Prostate gland (tissue), 2 donors: ENCODE results near the gene HAND2.

ENCODE experiments used
- POLR2A ChIP-seq: fragments of 450-650 bp; IDR thresholded peaks from one replicate; pipeline ENCODE4 v1.6.1; 2016; ENCODE audit warnings: antibody characterized with exemption, mild to moderate bottlenecking
- POLR2AphosphoS5 ChIP-seq: sonication (generic); formaldehyde crosslinking; IDR thresholded peaks from one replicate; pipeline ENCODE4 v1.6.1; 2017; ENCODE audit warnings: antibody characterized with exemption
- TF ChIP-seq, protein P1 (sequence below), 4 experiments: fragments of 200-600 bp in 2 of 4; fragments of 450-650 bp in 2 of 4; sonication (generic) in 2 of 4; IDR thresholded peaks; 1 replicate in 3 of 4; 2 replicates in 1 of 4; pipeline ENCODE4 v1.5.1; 2016 to 2019; ENCODE audit warnings: antibody characterized with exemption in 4 of 4, mild to moderate bottlenecking in 2 of 4, moderate library complexity in 2 of 4

DNA sequence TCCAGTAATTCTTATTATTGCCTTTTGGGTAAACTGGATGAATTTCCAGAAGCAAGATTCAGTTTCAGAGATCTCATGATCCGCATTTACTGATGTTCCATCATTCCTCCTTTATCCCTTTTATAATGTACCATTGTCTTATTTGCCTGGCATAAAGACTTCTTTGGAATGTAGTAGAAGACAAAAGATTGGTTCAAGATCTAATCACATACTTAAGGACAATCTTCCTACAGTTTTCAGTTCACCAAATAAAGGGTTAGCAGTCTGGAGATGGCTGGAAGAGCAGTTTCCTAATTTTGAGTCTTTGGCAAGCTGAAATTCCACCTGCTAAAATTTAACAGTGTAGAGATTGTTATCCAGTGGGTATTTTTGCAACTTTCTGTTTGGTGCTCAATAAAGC is 30.9 kb upstream of the HAND2 start:
- TF ChIP-seq, protein P1, sequence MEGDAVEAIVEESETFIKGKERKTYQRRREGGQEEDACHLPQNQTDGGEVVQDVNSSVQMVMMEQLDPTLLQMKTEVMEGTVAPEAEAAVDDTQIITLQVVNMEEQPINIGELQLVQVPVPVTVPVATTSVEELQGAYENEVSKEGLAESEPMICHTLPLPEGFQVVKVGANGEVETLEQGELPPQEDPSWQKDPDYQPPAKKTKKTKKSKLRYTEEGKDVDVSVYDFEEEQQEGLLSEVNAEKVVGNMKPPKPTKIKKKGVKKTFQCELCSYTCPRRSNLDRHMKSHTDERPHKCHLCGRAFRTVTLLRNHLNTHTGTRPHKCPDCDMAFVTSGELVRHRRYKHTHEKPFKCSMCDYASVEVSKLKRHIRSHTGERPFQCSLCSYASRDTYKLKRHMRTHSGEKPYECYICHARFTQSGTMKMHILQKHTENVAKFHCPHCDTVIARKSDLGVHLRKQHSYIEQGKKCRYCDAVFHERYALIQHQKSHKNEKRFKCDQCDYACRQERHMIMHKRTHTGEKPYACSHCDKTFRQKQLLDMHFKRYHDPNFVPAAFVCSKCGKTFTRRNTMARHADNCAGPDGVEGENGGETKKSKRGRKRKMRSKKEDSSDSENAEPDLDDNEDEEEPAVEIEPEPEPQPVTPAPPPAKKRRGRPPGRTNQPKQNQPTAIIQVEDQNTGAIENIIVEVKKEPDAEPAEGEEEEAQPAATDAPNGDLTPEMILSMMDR (IDR thresholded peaks at IDR 0.05), result no peak
- TF ChIP-seq POLR2A (no peak), POLR2AphosphoS5 (no peak)
